Mesenchymal stem cell (in vitro differentiated cells and primary cell): ENCODE results near the gene CENPX.
"Not testable (repeated sequence)": the region's sequence is repeated elsewhere in the genome, so short reads cannot be mapped to it uniquely, and the experiment has no call there.

Source experiments
- DNase-seq: peaks from one replicate; pipeline ENCODE4 v3.0.0-alpha.2; 2013
- H2AFZ ChIP-seq: one replicate; pipeline ENCODE4 v1.6.1; 2013; ENCODE audit warnings: low read depth, mild to moderate bottlenecking, control low read depth, inconsistent platforms, low read length, moderate library complexity
- H2AK5ac ChIP-seq: 2 replicates; pipeline ENCODE4 v1.6.1; 2013; ENCODE audit warnings: low read length, moderate library complexity, mild to moderate bottlenecking, inconsistent platforms; ENCODE audit not compliant: severe bottlenecking
- H2BK120ac ChIP-seq: one replicate; pipeline ENCODE4 v1.6.1; 2013; ENCODE audit warnings: low read depth, mild to moderate bottlenecking, inconsistent platforms, low read length, moderate library complexity
- H2BK12ac ChIP-seq, 2 experiments: one replicate each; pipeline ENCODE4 v1.6.1; 2013; ENCODE audit warnings: inconsistent platforms in 2 of 2, low read length in 2 of 2, mild to moderate bottlenecking in 2 of 2, moderate library complexity in 2 of 2, control low read depth in 1 of 2
- H2BK15ac ChIP-seq: one replicate; pipeline ENCODE4 v1.6.1; 2013; ENCODE audit warnings: mild to moderate bottlenecking, low read depth, inconsistent platforms; ENCODE audit not compliant: poor library complexity, severe bottlenecking
- H2BK5ac ChIP-seq: 2 replicates; pipeline ENCODE4 v1.6.1; 2013; ENCODE audit warnings: low read depth, mild to moderate bottlenecking, low read length, control low read depth, inconsistent platforms; ENCODE audit not compliant: poor library complexity, severe bottlenecking
- H3K14ac ChIP-seq, 2 experiments: one replicate each; pipeline ENCODE4 v1.6.1; 2013; ENCODE audit warnings: inconsistent platforms in 2 of 2, low read length in 2 of 2, control low read depth in 1 of 2, mild to moderate bottlenecking in 1 of 2, moderate library complexity in 1 of 2
- H3K18ac ChIP-seq, 2 experiments: one replicate each; pipeline ENCODE4 v1.6.1; 2013; ENCODE audit warnings: inconsistent platforms in 2 of 2, low read length in 2 of 2, control low read depth in 1 of 2, low read depth in 1 of 2, mild to moderate bottlenecking in 1 of 2
- H3K23ac ChIP-seq, 2 experiments: one replicate each; pipeline ENCODE4 v1.6.1; 2013; ENCODE audit warnings: inconsistent platforms in 2 of 2, low read length in 2 of 2, mild to moderate bottlenecking in 2 of 2, moderate library complexity in 2 of 2, control low read depth in 1 of 2
- H3K27ac ChIP-seq: 2 replicates; pipeline ENCODE4 v1.5.1; 2013; ENCODE audit warnings: mild to moderate bottlenecking, moderate library complexity, low read length, control low read depth, inconsistent platforms; ENCODE audit not compliant: poor library complexity, severe bottlenecking
- H3K27me3 ChIP-seq, 2 experiments: 2 replicates each; pipeline versions ENCODE4 v1.6.1 to v1.7.0; 2013; ENCODE audit warnings: low read length in 2 of 2, mild to moderate bottlenecking in 2 of 2, moderate library complexity in 2 of 2, control low read depth in 1 of 2, inconsistent platforms in 1 of 2; ENCODE audit not compliant: control insufficient read depth in 1 of 2, insufficient read depth in 1 of 2
- H3K36me3 ChIP-seq, 2 experiments: 2 replicates each; pipeline versions ENCODE4 v1.6.1 to v1.7.0; 2013; ENCODE audit warnings: low read length in 2 of 2, control low read depth in 1 of 2, inconsistent platforms in 1 of 2, low read depth in 1 of 2, mild to moderate bottlenecking in 1 of 2; ENCODE audit not compliant: insufficient read depth in 2 of 2, control insufficient read depth in 1 of 2
- H3K4ac ChIP-seq, 2 experiments: one replicate each; pipeline ENCODE4 v1.6.1; 2013; ENCODE audit warnings: inconsistent platforms in 2 of 2, low read length in 2 of 2, mild to moderate bottlenecking in 2 of 2, moderate library complexity in 2 of 2, control low read depth in 1 of 2, low read depth in 1 of 2
- H3K4me1 ChIP-seq: 2 replicates; pipeline ENCODE4 v1.6.1; 2013; ENCODE audit warnings: low read depth, low read length, control low read depth; ENCODE audit not compliant: control insufficient read depth, insufficient read depth
- H3K4me2 ChIP-seq: 2 replicates; pipeline ENCODE4 v1.6.1; 2013; ENCODE audit warnings: low read length, mild to moderate bottlenecking, inconsistent platforms; ENCODE audit not compliant: poor library complexity, severe bottlenecking
- H3K4me3 ChIP-seq, 2 experiments: 2 replicates each; pipeline versions ENCODE4 v1.5.1 to v1.7.0; 2013; ENCODE audit warnings: low read length in 2 of 2, mild to moderate bottlenecking in 2 of 2, control low read depth in 1 of 2, low read depth in 1 of 2; ENCODE audit not compliant: insufficient read depth in 1 of 2
- H3K79me1 ChIP-seq: replicated peaks from 2 replicates; pipeline ENCODE4 v1.6.1; 2013; ENCODE audit warnings: mild to moderate bottlenecking, control low read depth, low read length, inconsistent platforms; ENCODE audit not compliant: poor library complexity, severe bottlenecking
- H3K9ac ChIP-seq: 2 replicates; pipeline ENCODE4 v1.7.0; 2013; ENCODE audit warnings: mild to moderate bottlenecking, low read length, moderate library complexity
- H3K9me3 ChIP-seq: 2 replicates; pipeline ENCODE4 v1.7.0; 2013; ENCODE audit warnings: mild to moderate bottlenecking, low read length; ENCODE audit not compliant: control insufficient read depth
- H4K8ac ChIP-seq: one replicate; pipeline ENCODE4 v1.6.1; 2013; ENCODE audit warnings: inconsistent platforms, mild to moderate bottlenecking, low read length, moderate library complexity
- H4K91ac ChIP-seq: one replicate; pipeline ENCODE4 v1.6.1; 2013; ENCODE audit warnings: mild to moderate bottlenecking, low read length, inconsistent platforms
- WGBS: methylation state at CpG from one replicate; pipeline ENCODE4 v1.1.7; 2013; ENCODE audit warnings: mixed read lengths; 5-methylcytosine and 5-hydroxymethylcytosine counted together

The CENPX gene

GRCh38 chr17:81983011-81983638 lies 39.6 kb downstream of the CENPX start:
- Histone ChIP-seq H3K27me3 (no peaks in the 10 kb centered on the region), H3K4ac (no peak overlapping the region), H3K79me1 (peaks cover 41% of the 10 kb centered on the region), H2AFZ (no peak overlapping the region), H3K18ac (no peak overlapping the region), H2BK12ac (no peak overlapping the region), H3K4me3 (no peak overlapping the region), H3K36me3 (peaks cover 52 to 65% of the 10 kb centered on the region in 2 experiments), H4K91ac (no peak overlapping the region), H3K23ac (no peak overlapping the region), H2AK5ac (no peak overlapping the region), H2BK120ac (no peak overlapping the region), H3K14ac (no peak overlapping the region), H2BK15ac (no peak overlapping the region), H4K8ac (no peak overlapping the region), H3K4me1 (peaks cover 12% of the 10 kb centered on the region), H3K9me3 (no peaks in the 10 kb centered on the region), H3K4me2 (no peak overlapping the region), H2BK5ac (no peak overlapping the region), H3K27ac (no peak overlapping the region), H3K9ac (no peak overlapping the region)
- no peak for DNase-seq
- WGBS = 96% methylated on average over 35 of the region's 35 CpGs

- H3K36me3 ChIP-seq = peaks cover 45 to 54% of the 10 kb centered on the region in 2 experiments
- not testable (repeated sequence) for H3K27me3 ChIP-seq, H2BK12ac ChIP-seq, H3K4me2 ChIP-seq, H2AFZ ChIP-seq, H3K4me3 ChIP-seq, H2BK120ac ChIP-seq, H3K18ac ChIP-seq, H4K91ac ChIP-seq, DNase-seq, H3K23ac ChIP-seq, H3K9me3 ChIP-seq, H3K14ac ChIP-seq, H4K8ac ChIP-seq, H3K9ac ChIP-seq, H2AK5ac ChIP-seq, H2BK15ac ChIP-seq, H2BK5ac ChIP-seq, H3K4ac ChIP-seq, H3K27ac ChIP-seq
- peaks cover 18% of the 10 kb centered on the region for H3K4me1 ChIP-seq
- H3K79me1 ChIP-seq = peaks cover 38% of the 10 kb centered on the region
- WGBS = 99% methylated on average over 12 of the region's 12 CpGs
These were observed 41.2 kb downstream of the CENPX start for GRCh38 chr17:81981511-81981910.

GRCh38 chr17:81980707-81981343 lies 41.9 kb downstream of the CENPX start:
- no peak for DNase-seq
- Histone ChIP-seq H3K27ac (no peak overlapping the region), H3K27me3 (peaks cover 0 to 6% of the 10 kb centered on the region in 2 experiments), H3K4ac (no peak overlapping the region), H3K4me1 (peaks cover 20% of the 10 kb centered on the region), H2BK5ac (no peak overlapping the region), H3K4me2 (no peak overlapping the region), H3K79me1 (peaks cover 36% of the 10 kb centered on the region), H3K23ac (no peak overlapping the region), H3K14ac (no peak overlapping the region), H3K9ac (no peak overlapping the region), H2BK120ac (no peak overlapping the region), H4K8ac (no peak overlapping the region), H2BK12ac (no peak overlapping the region), H3K36me3 (peaks cover 39 to 48% of the 10 kb centered on the region in 2 experiments), H4K91ac (no peak overlapping the region), H3K9me3 (no peaks in the 10 kb centered on the region), H2AFZ (no peak overlapping the region), H2BK15ac (no peak overlapping the region), H3K4me3 (no peak overlapping the region), H2AK5ac (no peak overlapping the region), H3K18ac (no peak overlapping the region)
- WGBS = 88% methylated on average over 6 of the region's 9 CpGs

- peaks cover 0 to 6% of the 10 kb centered on the region in 2 experiments for H3K27me3 ChIP-seq
These were observed 42.6 kb downstream of the CENPX start for GRCh38 chr17:81980122-81980521.

More at GRCh38 chr17:81980122-81980521, 42.6 kb downstream of the CENPX start:
- peaks cover 30% of the 10 kb centered on the region for H3K79me1 ChIP-seq
- H2BK5ac ChIP-seq = no peak overlapping the region
- no peaks in the 10 kb centered on the region for H3K9me3 ChIP-seq
- 95% methylated on average over 4 of the region's 4 CpGs for WGBS
- no peak overlapping the region for H2BK15ac ChIP-seq
- H4K8ac ChIP-seq = no peak overlapping the region
- no peak overlapping the region for H3K4me3 ChIP-seq
- peaks cover 20% of the 10 kb centered on the region for H3K4me1 ChIP-seq
- H2AFZ ChIP-seq = no peak overlapping the region
- no peak for DNase-seq
- H3K9ac ChIP-seq = no peak overlapping the region
- H4K91ac ChIP-seq = no peak overlapping the region
- no peak overlapping the region for H2BK120ac ChIP-seq
- H3K36me3 ChIP-seq = peaks cover 32 to 41% of the 10 kb centered on the region in 2 experiments
- H3K14ac ChIP-seq = no peak overlapping the region
- no peak overlapping the region for H2AK5ac ChIP-seq
- H2BK12ac ChIP-seq = no peak overlapping the region
- H3K18ac ChIP-seq = no peak overlapping the region
- H3K23ac ChIP-seq = no peak overlapping the region
- H3K27ac ChIP-seq = no peak overlapping the region
- no peak overlapping the region for H3K4me2 ChIP-seq
- H3K4ac ChIP-seq = no peak overlapping the region
